Coronary artery (tissue), 2 donors: ENCODE data around the gene LPP.

ENCODE experiments used
- DNase-seq: peaks from one replicate; pipeline ENCODE4 v3.0.0-alpha.2; 2017; ENCODE audit warnings: low spot score
- H3K27ac ChIP-seq, 2 donors: fragments of 200-600 bp; sonication (generic); one replicate each; pipeline ENCODE4 v1.5.1; 2016 to 2019
- H3K4me3 ChIP-seq: fragments of 200-600 bp; sonication (generic); 2 replicates; pipeline ENCODE4 v1.5.1; 2016; ENCODE audit warnings: mild to moderate bottlenecking, moderate library complexity
- TF ChIP-seq, protein P1 (sequence below): fragments of 200-600 bp; sonication (generic); IDR thresholded peaks from one replicate; pipeline ENCODE4 v1.5.1; 2019; ENCODE audit warnings: antibody characterized with exemption

LPP gene

DNA sequence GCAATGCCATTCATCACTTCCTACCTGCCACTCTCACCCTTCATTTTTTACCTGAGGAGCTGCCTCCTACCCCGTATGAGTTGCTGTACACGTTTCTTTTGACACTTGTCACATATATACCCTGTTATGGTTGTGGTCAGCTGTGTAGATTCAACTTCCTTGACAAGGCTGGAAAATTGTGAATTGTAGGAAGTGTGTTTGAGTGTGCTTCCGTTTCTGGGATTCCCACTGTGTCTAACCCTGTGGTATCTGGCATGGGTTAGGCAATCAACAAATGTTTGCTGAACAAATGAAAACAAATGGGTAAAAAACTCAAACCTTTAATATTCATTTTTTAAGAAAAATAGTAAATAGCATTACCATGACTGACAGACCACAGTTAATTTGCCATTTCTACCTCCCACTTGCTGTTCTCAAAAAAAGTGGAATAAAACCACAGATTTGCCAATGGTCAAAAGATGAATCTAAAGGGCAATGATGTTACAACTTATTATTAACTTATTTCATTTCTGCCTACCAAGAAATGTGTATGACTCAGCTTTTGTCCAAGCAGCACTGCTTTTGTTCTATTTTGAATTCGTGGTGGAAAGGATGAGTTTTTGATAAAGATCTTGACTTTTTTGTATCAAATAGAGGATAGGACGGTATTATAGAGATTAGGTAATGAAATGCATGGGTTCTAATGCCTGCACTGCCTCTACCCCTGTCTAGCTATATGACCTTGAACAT is 404.6 kb downstream of the LPP start:
- no peak overlapping the region for H3K27ac ChIP-seq
- no peak for DNase-seq

DNA sequence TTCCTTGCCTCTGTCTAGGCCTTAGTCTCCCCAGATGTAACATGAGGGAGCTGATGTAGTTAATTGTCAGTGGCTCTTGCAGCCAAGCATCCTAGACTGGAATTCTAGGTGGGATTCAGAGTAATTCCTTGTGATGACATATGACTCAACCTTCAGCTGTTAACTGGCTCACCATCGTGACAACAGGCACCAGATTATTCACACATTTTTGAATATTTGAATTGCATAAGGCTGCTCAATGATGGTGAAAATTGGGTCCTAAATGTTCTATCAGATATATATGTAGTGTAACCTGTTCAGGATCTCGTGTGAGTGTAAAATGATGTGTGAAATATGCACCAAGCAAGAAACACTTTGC is 405.1 kb downstream of the LPP start:
- TF ChIP-seq, protein P1, sequence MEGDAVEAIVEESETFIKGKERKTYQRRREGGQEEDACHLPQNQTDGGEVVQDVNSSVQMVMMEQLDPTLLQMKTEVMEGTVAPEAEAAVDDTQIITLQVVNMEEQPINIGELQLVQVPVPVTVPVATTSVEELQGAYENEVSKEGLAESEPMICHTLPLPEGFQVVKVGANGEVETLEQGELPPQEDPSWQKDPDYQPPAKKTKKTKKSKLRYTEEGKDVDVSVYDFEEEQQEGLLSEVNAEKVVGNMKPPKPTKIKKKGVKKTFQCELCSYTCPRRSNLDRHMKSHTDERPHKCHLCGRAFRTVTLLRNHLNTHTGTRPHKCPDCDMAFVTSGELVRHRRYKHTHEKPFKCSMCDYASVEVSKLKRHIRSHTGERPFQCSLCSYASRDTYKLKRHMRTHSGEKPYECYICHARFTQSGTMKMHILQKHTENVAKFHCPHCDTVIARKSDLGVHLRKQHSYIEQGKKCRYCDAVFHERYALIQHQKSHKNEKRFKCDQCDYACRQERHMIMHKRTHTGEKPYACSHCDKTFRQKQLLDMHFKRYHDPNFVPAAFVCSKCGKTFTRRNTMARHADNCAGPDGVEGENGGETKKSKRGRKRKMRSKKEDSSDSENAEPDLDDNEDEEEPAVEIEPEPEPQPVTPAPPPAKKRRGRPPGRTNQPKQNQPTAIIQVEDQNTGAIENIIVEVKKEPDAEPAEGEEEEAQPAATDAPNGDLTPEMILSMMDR: no peak
- H3K4me3 ChIP-seq: no peak overlapping the region
- no peak overlapping the region for H3K27ac ChIP-seq
- no peak for DNase-seq

More for the DNA sequence above, 404.6 kb downstream of the LPP start:
- TF ChIP-seq, protein P1: no peak
- H3K4me3 ChIP-seq: no peak overlapping the region

DNA sequence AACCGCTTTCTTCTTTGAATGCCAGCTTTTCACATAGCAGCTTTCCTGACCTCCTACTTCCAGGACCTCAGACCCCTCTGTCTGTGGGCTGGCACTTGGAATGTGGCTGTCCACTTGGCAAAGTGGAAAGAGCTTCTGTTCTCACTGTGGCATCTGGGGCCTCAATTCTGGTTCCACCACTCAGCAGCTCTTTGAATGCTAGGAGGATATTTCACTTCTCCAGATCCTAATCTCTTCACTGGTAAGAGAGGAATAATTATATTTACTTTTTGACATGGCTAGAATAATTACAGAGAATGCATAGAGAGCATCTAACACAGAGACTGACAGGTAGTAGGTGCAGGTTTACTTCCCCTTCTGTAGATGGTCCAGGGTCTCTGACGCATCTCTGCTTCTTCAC is 405.9 kb downstream of the LPP start:
- DNase-seq: no peak
- no peak overlapping the region for H3K4me3 ChIP-seq
- H3K27ac ChIP-seq: no peak overlapping the region
- TF ChIP-seq, protein P1: no peak

- no peak overlapping the region for H3K27ac ChIP-seq
- no peak overlapping the region for H3K4me3 ChIP-seq
- no peak for DNase-seq
- TF ChIP-seq, protein P1: no peak
These were observed 408.2 kb downstream of the LPP start for GRCh38 chr3:188562144-188562543.

- DNase-seq: no peak
- H3K27ac ChIP-seq: no peak overlapping the region
- no peak overlapping the region for H3K4me3 ChIP-seq
- TF ChIP-seq, protein P1: no peak
These were observed 413.7 kb downstream of the LPP start for GRCh38 chr3:188567478-188568195.

DNA sequence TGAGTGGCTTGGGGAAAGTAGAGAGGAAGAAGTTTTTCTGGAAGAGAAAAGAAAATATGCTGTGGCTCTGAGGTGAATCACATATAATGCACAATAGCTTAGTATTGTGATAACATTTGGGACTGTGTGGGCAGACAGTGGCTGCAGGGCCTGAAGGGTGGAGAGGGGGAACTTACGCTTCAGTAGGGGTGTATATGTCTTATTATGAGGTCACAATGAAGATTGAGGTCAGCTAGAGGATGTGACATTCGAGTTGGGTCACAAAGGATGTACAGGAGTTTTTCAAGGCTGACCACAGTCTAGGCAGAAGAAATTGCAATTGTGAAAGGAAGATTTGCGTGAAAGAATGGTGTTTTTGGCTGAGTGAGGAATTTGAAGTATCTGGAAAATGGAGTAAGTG is 414.8 kb downstream of the LPP start:
- no peak for DNase-seq
- no peak overlapping the region for H3K4me3 ChIP-seq
- no peak overlapping the region for H3K27ac ChIP-seq
- TF ChIP-seq, protein P1: no peak

DNA sequence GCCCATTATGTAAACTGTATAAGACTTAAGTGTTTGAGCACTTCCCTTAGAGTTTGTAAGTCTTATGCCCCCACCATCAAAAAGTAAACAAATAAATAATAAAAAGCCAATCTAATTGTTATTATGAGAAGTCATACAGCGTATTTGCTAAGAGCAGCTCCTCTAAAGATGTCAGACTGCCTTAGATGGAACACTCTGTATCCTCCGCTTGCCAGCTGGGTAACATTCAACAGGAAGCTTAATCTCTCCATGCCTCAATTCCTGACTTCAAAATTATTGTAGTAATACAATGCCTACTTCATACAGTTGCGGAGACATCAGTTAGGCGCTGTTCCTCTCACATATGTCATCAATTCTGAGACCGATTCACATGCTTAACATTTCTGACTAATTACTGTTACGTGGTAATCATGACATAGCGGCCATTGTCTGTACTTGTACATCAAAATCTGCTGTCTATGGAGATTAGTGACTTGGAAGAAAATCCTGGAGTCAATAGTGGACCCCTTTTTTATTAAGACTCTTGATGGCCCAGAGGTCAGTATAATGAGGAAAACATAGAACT is 417.7 kb downstream of the LPP start:
- TF ChIP-seq, protein P1: no peak
- no peak overlapping the region for H3K4me3 ChIP-seq
- DNase-seq: no peak
- H3K27ac ChIP-seq: no peak overlapping the region
